A549 (cell line): ENCODE measurements around the gene ZNF385A.

Experiments used
- JUNB ChIP-seq: fragments of >200 bp; sonication (Bioruptor Twin); formaldehyde crosslinking; IDR thresholded peaks from 2 replicates; pipeline ENCODE4 v1.6.1; 2016
- PBX3 ChIP-seq: IDR thresholded peaks from 2 replicates; pipeline ENCODE4 v1.6.1; 2012

- TF ChIP-seq PBX3 (no peak), JUNB (no peak)
These were observed 29.0 kb upstream of the ZNF385A start for GRCh38 chr12:54413284-54414190.
